PC-3 (cell line): ENCODE measurements around the gene SLC15A5.

Experiments used
- EZH2 ChIP-seq: fragments of 300-600 bp; sonication (generic); IDR thresholded peaks from one replicate; pipeline ENCODE4 v1.6.1; 2017; ENCODE audit warnings: antibody characterized with exemption, mild to moderate bottlenecking, low read length; ENCODE audit not compliant: unreplicated experiment
- EZH2phosphoT487 ChIP-seq: fragments of 300-600 bp; sonication (generic); IDR thresholded peaks from 2 replicates; pipeline ENCODE4 v1.6.1; 2018; ENCODE audit warnings: mild to moderate bottlenecking, antibody characterized with exemption, low read length, borderline replicate concordance
- TF ChIP-seq, protein P1 (sequence below): fragments of 300-600 bp; sonication (generic); conservative IDR thresholded peaks from 2 replicates; pipeline ENCODE4 v1.5.1; 2017; ENCODE audit warnings: antibody characterized with exemption, low read depth, mild to moderate bottlenecking, low read length

DNA sequence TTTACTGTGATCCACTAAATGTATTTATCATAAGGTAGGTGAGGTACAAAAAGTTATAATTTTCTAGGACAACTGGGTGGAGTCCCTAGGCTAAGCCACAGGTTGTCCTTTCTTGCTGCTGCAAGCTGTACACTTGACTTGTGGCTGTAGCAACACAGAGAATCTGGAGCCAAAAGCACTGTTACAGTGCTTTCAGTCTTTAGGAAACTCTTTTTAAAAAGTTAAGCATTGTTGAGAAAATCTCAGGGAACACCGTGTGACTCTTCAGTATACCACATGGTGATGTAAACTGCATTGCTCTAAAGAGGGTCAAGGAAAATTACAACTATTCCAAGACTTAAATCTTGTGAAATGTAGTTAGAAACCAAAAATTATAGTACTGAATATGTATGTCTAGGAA, 11.4 kb downstream of the SLC15A5 start:
- TF ChIP-seq, protein P1, sequence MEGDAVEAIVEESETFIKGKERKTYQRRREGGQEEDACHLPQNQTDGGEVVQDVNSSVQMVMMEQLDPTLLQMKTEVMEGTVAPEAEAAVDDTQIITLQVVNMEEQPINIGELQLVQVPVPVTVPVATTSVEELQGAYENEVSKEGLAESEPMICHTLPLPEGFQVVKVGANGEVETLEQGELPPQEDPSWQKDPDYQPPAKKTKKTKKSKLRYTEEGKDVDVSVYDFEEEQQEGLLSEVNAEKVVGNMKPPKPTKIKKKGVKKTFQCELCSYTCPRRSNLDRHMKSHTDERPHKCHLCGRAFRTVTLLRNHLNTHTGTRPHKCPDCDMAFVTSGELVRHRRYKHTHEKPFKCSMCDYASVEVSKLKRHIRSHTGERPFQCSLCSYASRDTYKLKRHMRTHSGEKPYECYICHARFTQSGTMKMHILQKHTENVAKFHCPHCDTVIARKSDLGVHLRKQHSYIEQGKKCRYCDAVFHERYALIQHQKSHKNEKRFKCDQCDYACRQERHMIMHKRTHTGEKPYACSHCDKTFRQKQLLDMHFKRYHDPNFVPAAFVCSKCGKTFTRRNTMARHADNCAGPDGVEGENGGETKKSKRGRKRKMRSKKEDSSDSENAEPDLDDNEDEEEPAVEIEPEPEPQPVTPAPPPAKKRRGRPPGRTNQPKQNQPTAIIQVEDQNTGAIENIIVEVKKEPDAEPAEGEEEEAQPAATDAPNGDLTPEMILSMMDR: no peak
- TF ChIP-seq EZH2phosphoT487: no peak
- no peak for TF ChIP-seq EZH2
